GM12864 (cell line): Measurements from ENCODE around the gene CD2.

Experiments used
- DNase-seq: peaks from one replicate; pipeline ENCODE4 v3.0.0-alpha.2; 2011; ENCODE audit warnings: low read depth
- H3K4me3 ChIP-seq: 2 replicates; pipeline ENCODE4 v1.5.1; 2011; ENCODE audit warnings: mild to moderate bottlenecking, low read depth, low read length, control low read depth
- TF ChIP-seq, protein P1 (sequence below): IDR thresholded peaks from 2 replicates; pipeline ENCODE4 v1.5.1; 2011; ENCODE audit warnings: low read depth, mild to moderate bottlenecking, moderate library complexity, low read length, control low read depth, inconsistent platforms; ENCODE audit errors: missing control alignments

The CD2 gene

DNA sequence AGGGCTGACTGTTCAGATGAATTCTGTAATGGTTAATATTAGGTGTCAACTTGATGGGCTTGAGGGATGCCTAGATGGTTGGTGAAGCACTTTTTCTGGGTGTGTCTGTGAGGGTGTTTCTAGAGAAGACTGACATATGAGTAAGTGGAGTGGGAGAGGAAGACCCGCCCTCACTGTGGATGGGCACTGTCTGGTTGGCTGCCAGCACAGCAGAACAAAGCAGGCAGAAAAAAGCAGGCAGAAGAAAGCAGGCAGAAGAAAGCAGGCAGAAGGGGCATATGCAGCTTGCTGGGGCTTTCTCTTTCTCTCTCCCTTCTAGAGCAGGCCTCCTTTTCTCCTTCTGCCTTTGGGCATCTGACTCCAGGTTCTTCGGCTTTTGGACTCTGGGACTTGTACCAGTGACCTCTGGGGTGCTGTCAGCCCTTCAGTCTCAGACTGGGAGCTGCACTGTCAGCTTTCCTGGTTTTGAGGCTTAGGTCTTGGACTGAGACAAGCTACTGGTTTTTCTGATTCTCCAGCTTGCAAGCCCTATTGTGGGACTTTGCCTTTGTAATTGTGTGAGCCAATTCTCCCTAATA lies 42.9 kb upstream of the CD2 start:
- H3K4me3 ChIP-seq, result no peak overlapping the region
- DNase-seq, result no peak
- TF ChIP-seq, protein P1, sequence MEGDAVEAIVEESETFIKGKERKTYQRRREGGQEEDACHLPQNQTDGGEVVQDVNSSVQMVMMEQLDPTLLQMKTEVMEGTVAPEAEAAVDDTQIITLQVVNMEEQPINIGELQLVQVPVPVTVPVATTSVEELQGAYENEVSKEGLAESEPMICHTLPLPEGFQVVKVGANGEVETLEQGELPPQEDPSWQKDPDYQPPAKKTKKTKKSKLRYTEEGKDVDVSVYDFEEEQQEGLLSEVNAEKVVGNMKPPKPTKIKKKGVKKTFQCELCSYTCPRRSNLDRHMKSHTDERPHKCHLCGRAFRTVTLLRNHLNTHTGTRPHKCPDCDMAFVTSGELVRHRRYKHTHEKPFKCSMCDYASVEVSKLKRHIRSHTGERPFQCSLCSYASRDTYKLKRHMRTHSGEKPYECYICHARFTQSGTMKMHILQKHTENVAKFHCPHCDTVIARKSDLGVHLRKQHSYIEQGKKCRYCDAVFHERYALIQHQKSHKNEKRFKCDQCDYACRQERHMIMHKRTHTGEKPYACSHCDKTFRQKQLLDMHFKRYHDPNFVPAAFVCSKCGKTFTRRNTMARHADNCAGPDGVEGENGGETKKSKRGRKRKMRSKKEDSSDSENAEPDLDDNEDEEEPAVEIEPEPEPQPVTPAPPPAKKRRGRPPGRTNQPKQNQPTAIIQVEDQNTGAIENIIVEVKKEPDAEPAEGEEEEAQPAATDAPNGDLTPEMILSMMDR, result no peak

DNA sequence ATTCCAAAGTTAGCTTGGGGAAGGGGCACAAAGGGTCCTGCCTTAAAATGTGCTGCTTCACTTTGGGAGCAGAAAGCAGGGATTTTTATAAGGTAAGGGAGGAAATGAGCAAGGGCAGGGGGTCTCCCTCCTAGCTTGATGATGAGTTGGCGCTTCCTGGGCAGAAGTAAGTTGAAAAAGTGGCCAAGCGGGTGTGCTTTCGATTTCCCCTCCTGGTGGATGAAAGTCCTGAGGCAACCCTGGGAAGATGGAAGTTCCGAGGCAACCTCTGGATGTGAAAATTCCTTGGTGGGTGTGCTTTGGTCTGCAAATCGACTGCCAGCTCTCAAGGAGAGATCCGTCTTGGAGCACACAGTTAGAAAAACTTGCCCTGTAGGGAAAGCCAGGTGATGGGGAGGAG lies 41.7 kb upstream of the CD2 start:
- TF ChIP-seq, protein P1, result no peak
- DNase-seq, result no peak
- H3K4me3 ChIP-seq, result no peak overlapping the region

DNA sequence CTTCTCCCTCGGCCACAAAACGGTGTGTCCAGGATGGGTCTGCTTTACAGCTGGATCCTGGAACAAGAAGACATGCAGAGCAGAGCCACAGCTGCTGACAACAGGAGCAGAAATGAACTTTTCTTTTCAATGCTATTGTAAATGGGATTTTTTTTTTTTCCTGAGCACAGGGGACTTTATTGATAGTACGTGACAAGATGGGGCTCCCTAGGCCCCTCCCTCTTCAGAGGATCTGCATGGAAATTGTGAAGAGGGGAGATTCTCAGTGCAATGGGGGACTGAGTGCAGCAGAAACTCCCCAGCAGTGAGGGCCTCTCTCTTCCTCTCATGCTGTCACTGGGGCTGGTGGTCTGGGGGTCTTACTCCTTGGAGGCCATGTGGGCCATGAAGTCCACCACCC lies 40.8 kb upstream of the CD2 start:
- no peak overlapping the region for H3K4me3 ChIP-seq
- DNase-seq, result no peak
- TF ChIP-seq, protein P1, result no peak

DNA sequence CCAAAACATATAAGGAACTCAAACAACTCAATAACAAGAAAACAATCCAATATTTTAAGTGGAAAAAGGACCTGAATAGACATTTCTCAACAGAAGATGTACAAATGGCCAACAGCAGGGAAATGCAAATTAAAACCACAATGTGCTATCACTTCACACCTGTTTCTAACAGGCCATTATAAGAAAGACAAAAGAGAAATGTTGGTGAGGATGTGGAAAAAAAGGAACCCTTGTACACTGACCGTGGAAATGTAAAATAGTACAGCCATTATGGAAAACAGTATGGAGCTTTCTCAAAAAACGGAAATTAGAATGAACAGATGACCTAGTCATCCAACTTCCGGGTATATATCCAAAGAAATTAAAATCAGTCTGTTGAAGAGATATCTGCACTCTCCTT lies 37.8 kb upstream of the CD2 start:
- DNase-seq, result no peak
- TF ChIP-seq, protein P1, result no peak
- no peak overlapping the region for H3K4me3 ChIP-seq

DNA sequence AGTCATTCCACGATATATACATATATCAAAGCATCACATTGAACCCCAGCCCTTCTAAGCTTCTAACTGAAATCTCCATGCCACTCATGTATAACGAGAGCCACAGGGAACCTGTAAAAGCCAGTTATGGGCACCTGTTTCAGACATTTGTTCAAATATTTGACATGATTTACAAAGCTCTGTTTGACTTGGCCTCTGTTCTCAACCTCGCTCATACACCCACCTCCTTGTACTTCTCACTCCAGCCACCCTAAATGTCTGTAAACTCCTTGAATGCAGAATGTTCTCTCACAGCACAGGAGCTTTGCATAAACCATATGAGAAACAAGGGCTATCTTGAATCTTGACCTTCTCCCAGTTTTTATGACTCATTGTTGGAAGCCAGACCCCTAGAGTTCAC lies 36.9 kb upstream of the CD2 start:
- TF ChIP-seq, protein P1, result no peak
- H3K4me3 ChIP-seq, result no peak overlapping the region
- no peak for DNase-seq

DNA sequence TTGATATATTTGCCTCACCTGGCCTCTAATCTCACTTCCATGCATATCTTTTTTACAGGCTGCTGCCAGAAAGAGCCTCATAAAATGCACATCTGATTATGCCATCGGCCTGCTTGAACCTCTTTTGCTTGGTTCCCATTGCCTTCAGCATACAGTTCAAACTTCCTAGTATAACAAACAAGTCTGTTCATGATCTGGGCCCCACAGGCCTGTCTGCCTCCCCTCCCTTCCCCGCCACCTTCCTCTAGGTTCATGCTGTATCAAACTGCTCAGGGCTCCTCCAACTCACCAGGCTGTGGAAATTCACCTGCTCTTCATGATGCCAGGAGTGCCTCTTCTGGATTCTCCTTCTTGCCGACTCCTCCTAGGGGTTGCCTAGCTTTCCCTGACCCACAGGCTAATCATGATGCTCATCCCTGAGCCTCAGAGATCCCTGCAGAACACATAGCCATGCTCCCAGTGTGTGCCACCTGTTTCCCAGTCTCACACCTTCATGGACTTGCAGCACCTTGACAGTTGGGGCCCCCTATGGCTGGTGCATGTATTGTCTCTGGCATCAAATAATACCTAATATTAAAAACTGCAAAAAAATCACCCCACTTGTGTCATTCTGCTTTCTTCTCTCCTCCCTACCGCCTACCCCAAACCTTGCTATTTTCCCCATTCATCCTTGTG lies 33.7 kb upstream of the CD2 start:
- no peak overlapping the region for H3K4me3 ChIP-seq
- DNase-seq, result no peak
- TF ChIP-seq, protein P1, result no peak

DNA sequence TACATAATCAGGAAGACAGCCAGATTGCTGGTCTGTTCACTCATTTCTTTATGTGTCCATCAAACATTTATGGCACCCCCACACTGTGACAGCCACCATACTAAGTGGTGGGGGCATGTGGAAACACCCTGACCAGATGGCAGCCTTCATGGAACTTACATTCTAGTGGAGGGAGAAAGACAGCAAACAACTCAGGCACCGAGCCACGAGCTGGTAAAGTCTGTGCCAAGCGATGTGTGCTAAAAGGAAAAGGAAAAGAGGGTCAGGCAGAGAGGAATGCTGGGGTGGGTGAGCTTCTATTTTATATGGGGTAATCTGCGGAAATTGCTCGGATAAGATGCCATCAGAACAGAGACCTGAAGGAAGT lies 33.2 kb upstream of the CD2 start:
- DNase-seq, result no peak
- no peak overlapping the region for H3K4me3 ChIP-seq
- TF ChIP-seq, protein P1, result no peak
